Measurements from ENCODE around the gene IRF2BP2. TPM values are rescaled to one million over a fixed set of nuclear protein-coding genes. Genes with fewer than 3 reads are reported as not detected.
A peak's percentile ranks its signal among the peaks of the same experiment; 100 is the strongest.
"Not testable (repeated sequence)": the region's sequence is repeated elsewhere in the genome, so short reads cannot be mapped to it uniquely, and the experiment has no call there.

The IRF2BP2 gene
- polyA plus RNA-seq, 2 of the 4 experiments (the other 2 are of a cell fraction) = 38.2 to 53.5 TPM

- TF ChIP-seq, protein P1, sequence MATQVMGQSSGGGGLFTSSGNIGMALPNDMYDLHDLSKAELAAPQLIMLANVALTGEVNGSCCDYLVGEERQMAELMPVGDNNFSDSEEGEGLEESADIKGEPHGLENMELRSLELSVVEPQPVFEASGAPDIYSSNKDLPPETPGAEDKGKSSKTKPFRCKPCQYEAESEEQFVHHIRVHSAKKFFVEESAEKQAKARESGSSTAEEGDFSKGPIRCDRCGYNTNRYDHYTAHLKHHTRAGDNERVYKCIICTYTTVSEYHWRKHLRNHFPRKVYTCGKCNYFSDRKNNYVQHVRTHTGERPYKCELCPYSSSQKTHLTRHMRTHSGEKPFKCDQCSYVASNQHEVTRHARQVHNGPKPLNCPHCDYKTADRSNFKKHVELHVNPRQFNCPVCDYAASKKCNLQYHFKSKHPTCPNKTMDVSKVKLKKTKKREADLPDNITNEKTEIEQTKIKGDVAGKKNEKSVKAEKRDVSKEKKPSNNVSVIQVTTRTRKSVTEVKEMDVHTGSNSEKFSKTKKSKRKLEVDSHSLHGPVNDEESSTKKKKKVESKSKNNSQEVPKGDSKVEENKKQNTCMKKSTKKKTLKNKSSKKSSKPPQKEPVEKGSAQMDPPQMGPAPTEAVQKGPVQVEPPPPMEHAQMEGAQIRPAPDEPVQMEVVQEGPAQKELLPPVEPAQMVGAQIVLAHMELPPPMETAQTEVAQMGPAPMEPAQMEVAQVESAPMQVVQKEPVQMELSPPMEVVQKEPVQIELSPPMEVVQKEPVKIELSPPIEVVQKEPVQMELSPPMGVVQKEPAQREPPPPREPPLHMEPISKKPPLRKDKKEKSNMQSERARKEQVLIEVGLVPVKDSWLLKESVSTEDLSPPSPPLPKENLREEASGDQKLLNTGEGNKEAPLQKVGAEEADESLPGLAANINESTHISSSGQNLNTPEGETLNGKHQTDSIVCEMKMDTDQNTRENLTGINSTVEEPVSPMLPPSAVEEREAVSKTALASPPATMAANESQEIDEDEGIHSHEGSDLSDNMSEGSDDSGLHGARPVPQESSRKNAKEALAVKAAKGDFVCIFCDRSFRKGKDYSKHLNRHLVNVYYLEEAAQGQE (IDR thresholded peaks at IDR 0.05) = no peak
- TF ChIP-seq ATOH8 (CRISPR knock-in tag; IDR thresholded peaks at IDR 0.05; ENCODE audit: low read depth) (no peak), PHF8 (IDR thresholded peaks at IDR 0.05; ENCODE audit: borderline replicate concordance, low read depth) (no peak), HOXA7 (CRISPR knock-in tag; IDR thresholded peaks at IDR 0.05) (no peak), NPAS2 (CRISPR knock-in tag; IDR thresholded peaks at IDR 0.05; ENCODE audit: borderline replicate concordance) (no peak), HOXB5 (CRISPR knock-in tag; IDR thresholded peaks at IDR 0.05) (0 out of 2 replicates have a peak, but pooled peaks have one; percentile 45), ZFP36 (IDR thresholded peaks at IDR 0.05; ENCODE audit: borderline replicate concordance, partially characterized antibody) (no peak), CBX8 (IDR thresholded peaks at IDR 0.05) (no peak), RARB (CRISPR knock-in tag; IDR thresholded peaks at IDR 0.05) (no peak), NFE2L2 (conservative IDR thresholded peaks at IDR 0.05; ENCODE audit: low read length) (no peak), MYC (IDR thresholded peaks at IDR 0.05; ENCODE audit: borderline replicate concordance, low read length) (no peak), FOSL2 (IDR thresholded peaks at IDR 0.05) (peak; percentile 40; the same call in 1 of the 2 replicates), FOSL2 (CRISPR knock-in tag; IDR thresholded peaks at IDR 0.05) (peak; percentile 79), ESRRA (IDR thresholded peaks at IDR 0.05; ENCODE audit: borderline replicate concordance, low read length) (no peak), SREBF2 (IDR thresholded peaks at IDR 0.05) (no peak), JUNB (IDR thresholded peaks at IDR 0.05) (peak; percentile 49), MAZ (IDR thresholded peaks at IDR 0.05; ENCODE audit: borderline replicate concordance, low read depth, low read length) (no peak), CHD4 (IDR thresholded peaks at IDR 0.05; ENCODE audit: borderline replicate concordance) (no peak), BHLHE40 (IDR thresholded peaks at IDR 0.05; ENCODE audit: low read depth, low read length) (no peak), E2F6 (IDR thresholded peaks at IDR 0.05; ENCODE audit: borderline replicate concordance, low read depth) (no peak), CHD2 (IDR thresholded peaks at IDR 0.05; ENCODE audit: low read length, partially characterized antibody) (no peak), HOXB13 (CRISPR knock-in tag; IDR thresholded peaks at IDR 0.05; ENCODE audit: low read depth) (no peak), RAD21 (conservative IDR thresholded peaks at IDR 0.05 in 1 of 2, IDR thresholded peaks at IDR 0.05 in 1 of 2) (peak in 1 of 2 experiments; percentile 2; a peak in 2 of 5 replicates), ZC3H11A (IDR thresholded peaks at IDR 0.05) (no peak), FOXS1 (CRISPR knock-in tag; IDR thresholded peaks at IDR 0.05) (no peak), TP53 (CRISPR knock-in tag; IDR thresholded peaks at IDR 0.05) (no peak), HES2 (IDR thresholded peaks at IDR 0.05) (no peak), PBX3 (IDR thresholded peaks at IDR 0.05) (no peak), POLR2AphosphoS2 (conservative IDR thresholded peaks at IDR 0.05; ENCODE audit: low read length) (no peak), SMC3 (IDR thresholded peaks at IDR 0.05) (peak; percentile 30; the same call in 1 of the 3 replicates)
- TF ChIP-seq, protein P2, sequence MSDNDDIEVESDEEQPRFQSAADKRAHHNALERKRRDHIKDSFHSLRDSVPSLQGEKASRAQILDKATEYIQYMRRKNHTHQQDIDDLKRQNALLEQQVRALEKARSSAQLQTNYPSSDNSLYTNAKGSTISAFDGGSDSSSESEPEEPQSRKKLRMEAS (IDR thresholded peaks at IDR 0.05) = peak; percentile 44; the same call in 1 of the 2 replicates
These were observed 29.1 kb upstream of the IRF2BP2 start (continued) for GRCh38 chr1:234638832-234639799.

GRCh38 chr1:234634922-234635321, 24.9 kb upstream of the IRF2BP2 start:
- H3K4me3 ChIP-seq; H3K9me3 ChIP-seq; FAIRE-seq; CTCF ChIA-PET; ATAC-seq; DNase-seq (ENCODE audit: low read depth in 1 of 2, low spot score in 1 of 2); POLR2A ChIA-PET; H3K4me2 ChIP-seq: not testable (repeated sequence)
- H3K4me1 ChIP-seq = peaks cover 41% of the 10 kb centered on the region
- 82% methylated on average over 9 of the region's 9 CpGs for WGBS (ENCODE audit: missing lambda C conversion rate)
- H3K27ac ChIP-seq = peak overlapping the region in 1 of 2 experiments; percentile 23; a peak in 3 of 6 replicates

All from A549 (cell line).